AG04449 (cell line): ENCODE data around the gene RHPN2.
"Not testable (repeated sequence)": the region's sequence is repeated elsewhere in the genome, so short reads cannot be mapped to it uniquely, and the experiment has no call there.

Source experiments
- CTCF ChIA-PET: fragments of 350-600 bp; formaldehyde crosslinking; extraction: SDS; loops from one replicate; lab custom pipeline; 2021; ENCODE audit warnings: antibody characterized with exemption; lab: Yijun Ruan, JAX
- POLR2A ChIA-PET: fragments of 400-600, 350-600 bp; formaldehyde crosslinking; extraction: SDS; loops from one replicate; lab custom pipeline; 2020; ENCODE audit warnings: antibody characterized with exemption, inconsistent platforms; lab: Yijun Ruan, JAX
- DNase-seq: peaks from one replicate; pipeline ENCODE4 v3.0.0-alpha.2; 2010; ENCODE audit warnings: low read depth, low spot score
- H3K4me3 ChIP-seq: 2 replicates; pipeline ENCODE4 v1.5.1; 2011; ENCODE audit warnings: low read depth, mild to moderate bottlenecking, control low read depth, low read length
- CTCF ChIP-seq: IDR thresholded peaks from one replicate; pipeline ENCODE4 v1.5.1; 2011; ENCODE audit warnings: mild to moderate bottlenecking, moderate library complexity, low read length, control low read depth, inconsistent platforms; ENCODE audit not compliant: insufficient read depth; ENCODE audit errors: missing control alignments

The RHPN2 gene

GRCh38 chr19:32966750-32967149, 97.9 kb downstream of the RHPN2 start:
- no peak for TF ChIP-seq CTCF
- no peak overlapping the region for H3K4me3 ChIP-seq
- ChIA-PET CTCF (interaction anchor here (0.9 to 1.6 kb wide), 3 partner anchors 9 to 158 kb away, joined by 3 to 11 read pairs (median 3); no protein-coding TSS in a partner anchor), POLR2A (no interaction called here)
- no peak for DNase-seq

GRCh38 chr19:32945260-32945659, 119.4 kb downstream of the RHPN2 start:
- no peak for DNase-seq
- no peak for TF ChIP-seq CTCF
- ChIA-PET POLR2A (no interaction called here), CTCF (interaction anchor here (1.8 kb wide), 1 partner anchor 12 kb away, joined by 5 read pairs; no protein-coding TSS in a partner anchor)
- no peak overlapping the region for H3K4me3 ChIP-seq

- H3K4me3 ChIP-seq, DNase-seq, POLR2A ChIA-PET: not testable (repeated sequence)
- CTCF ChIA-PET = interaction anchor here (0.9 kb wide), 1 partner anchor 9 kb away, joined by 5 read pairs; no protein-coding TSS in a partner anchor
Measured at GRCh38 chr19:32941273-32941672, 123.4 kb downstream of the RHPN2 start.

GRCh38 chr19:32936065-32936464, 128.6 kb downstream of the RHPN2 start:
- H3K4me3 ChIP-seq = no peak overlapping the region
- CTCF ChIA-PET = no interaction called here

GRCh38 chr19:32935629-32936028, 129.1 kb downstream of the RHPN2 start:
- no peak for DNase-seq
- H3K4me3 ChIP-seq = no peak overlapping the region
- POLR2A ChIA-PET = no interaction called here
- CTCF ChIA-PET = no interaction called here
- no peak for TF ChIP-seq CTCF

More at GRCh38 chr19:32936065-32936464, 128.6 kb downstream of the RHPN2 start:
- DNase-seq = no peak
- POLR2A ChIA-PET = no interaction called here
- no peak for TF ChIP-seq CTCF

GRCh38 chr19:32933571-32933970, 131.1 kb downstream of the RHPN2 start:
- TF ChIP-seq CTCF = no peak
- ChIA-PET POLR2A (no interaction called here), CTCF (no interaction called here)
- H3K4me3 ChIP-seq = no peak overlapping the region
- no peak for DNase-seq

- no peak for TF ChIP-seq CTCF
- no peak overlapping the region for H3K4me3 ChIP-seq
- CTCF ChIA-PET = no interaction called here
- POLR2A ChIA-PET = no interaction called here
- DNase-seq = no peak
Measured at GRCh38 chr19:32930567-32930966, 134.1 kb downstream of the RHPN2 start.
